Muscle layer of colon (tissue), 2 donors: Measurements from ENCODE around the gene GSS.

ENCODE experiments used
- H3K27ac ChIP-seq: one replicate; pipeline ENCODE4 v1.7.0; 2013; ENCODE audit warnings: low read depth, mild to moderate bottlenecking, low read length, moderate library complexity
- H3K27me3 ChIP-seq, 2 donors: one replicate each; pipeline ENCODE4 v1.7.0; 2013; ENCODE audit warnings: low read length in 2 of 2, mild to moderate bottlenecking in 2 of 2; ENCODE audit not compliant: insufficient read depth in 2 of 2, control insufficient read depth in 1 of 2
- H3K36me3 ChIP-seq: one replicate; pipeline ENCODE4 v1.7.0; 2013; ENCODE audit warnings: mild to moderate bottlenecking, low read length; ENCODE audit not compliant: insufficient read depth
- H3K4me1 ChIP-seq: one replicate; pipeline ENCODE4 v1.7.0; 2013; ENCODE audit warnings: mild to moderate bottlenecking, low read length; ENCODE audit not compliant: insufficient read depth
- H3K4me3 ChIP-seq, 2 donors: one replicate each; pipeline ENCODE4 v1.7.0; 2013; ENCODE audit warnings: low read length in 2 of 2, low read depth in 1 of 2, mild to moderate bottlenecking in 1 of 2, moderate library complexity in 1 of 2
- H3K9ac ChIP-seq: one replicate; pipeline ENCODE4 v1.7.0; 2013; ENCODE audit warnings: low read length
- H3K9me3 ChIP-seq: one replicate; pipeline ENCODE4 v1.7.0; 2013; ENCODE audit warnings: mild to moderate bottlenecking, low read length
- donor health status: abdominal sarcoma.
- donor health status: Adenocarcinoma of cecum.

GSS gene

DNA sequence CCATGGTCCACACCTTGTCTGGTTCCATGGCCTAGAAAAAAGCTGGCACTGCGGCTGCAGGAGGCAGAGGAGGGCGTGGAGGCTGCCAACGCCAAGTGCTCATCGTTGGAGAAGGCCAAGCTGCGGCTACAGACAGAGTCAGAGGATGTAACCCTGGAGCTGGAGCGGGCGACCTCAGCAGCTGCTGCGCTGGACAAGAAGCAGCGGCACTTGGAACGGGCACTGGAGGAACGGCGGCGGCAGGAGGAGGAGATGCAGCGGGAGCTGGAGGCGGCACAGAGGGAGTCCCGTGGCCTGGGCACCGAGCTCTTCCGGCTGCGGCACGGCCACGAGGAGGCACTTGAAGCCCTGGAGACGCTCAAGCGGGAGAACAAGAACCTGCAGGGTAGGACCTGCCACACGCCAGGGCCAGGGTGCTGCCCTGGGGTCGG, 43.4 kb upstream of the GSS start:
- Histone ChIP-seq H3K9ac (no peak overlapping the region), H3K36me3 (peaks cover 67% of the 10 kb centered on the region), H3K27ac (no peak overlapping the region)

GRCh38 chr20:34998331-34998950, 42.8 kb upstream of the GSS start:
- no peak overlapping the region for H3K4me3 ChIP-seq
- H3K27me3 ChIP-seq = no peaks in the 10 kb centered on the region
- no peaks in the 10 kb centered on the region for H3K9me3 ChIP-seq
- H3K36me3 ChIP-seq = peaks cover 67% of the 10 kb centered on the region
- no peak overlapping the region for H3K27ac ChIP-seq
- H3K4me1 ChIP-seq = peaks cover 6% of the 10 kb centered on the region
- H3K9ac ChIP-seq = no peak overlapping the region

More for the DNA sequence above, 43.4 kb upstream of the GSS start:
- no peaks in the 10 kb centered on the region for H3K9me3 ChIP-seq
- H3K4me3 ChIP-seq = no peak overlapping the region
- H3K27me3 ChIP-seq = no peaks in the 10 kb centered on the region
- H3K4me1 ChIP-seq = peaks cover 6% of the 10 kb centered on the region

DNA sequence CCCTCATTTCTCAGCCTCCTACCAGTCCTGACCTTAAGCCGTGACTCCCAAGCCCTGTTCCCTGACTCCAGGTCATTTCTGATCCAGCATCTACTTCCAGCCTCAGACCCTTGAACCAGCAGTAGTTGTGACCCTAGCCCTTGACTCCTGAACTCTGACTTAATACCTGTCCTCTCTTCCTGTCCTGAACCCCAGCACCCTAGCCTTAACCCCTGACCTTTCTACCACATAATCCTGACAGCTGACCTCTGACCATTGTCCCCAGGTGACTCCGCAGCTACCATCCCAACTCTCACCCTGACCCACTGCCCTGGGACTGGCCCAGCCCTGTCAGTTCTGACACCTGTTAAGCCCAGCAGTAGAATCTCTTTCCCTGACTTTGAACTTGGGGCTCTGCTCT, 42.2 kb upstream of the GSS start:
- Histone ChIP-seq H3K9ac (no peak overlapping the region), H3K27me3 (no peaks in the 10 kb centered on the region)

GRCh38 chr20:34997131-34997561, 41.5 kb upstream of the GSS start:
- H3K36me3 ChIP-seq = peaks cover 55% of the 10 kb centered on the region
- no peak overlapping the region for H3K27ac ChIP-seq
- H3K27me3 ChIP-seq = no peaks in the 10 kb centered on the region
- H3K4me1 ChIP-seq = peaks cover 6% of the 10 kb centered on the region
- no peak overlapping the region for H3K4me3 ChIP-seq
- no peaks in the 10 kb centered on the region for H3K9me3 ChIP-seq
- H3K9ac ChIP-seq = no peak overlapping the region

More for the DNA sequence above, 42.2 kb upstream of the GSS start:
- Histone ChIP-seq H3K9me3 (no peaks in the 10 kb centered on the region), H3K4me3 (no peak overlapping the region), H3K36me3 (peaks cover 60% of the 10 kb centered on the region), H3K4me1 (peaks cover 6% of the 10 kb centered on the region), H3K27ac (no peak overlapping the region)

DNA sequence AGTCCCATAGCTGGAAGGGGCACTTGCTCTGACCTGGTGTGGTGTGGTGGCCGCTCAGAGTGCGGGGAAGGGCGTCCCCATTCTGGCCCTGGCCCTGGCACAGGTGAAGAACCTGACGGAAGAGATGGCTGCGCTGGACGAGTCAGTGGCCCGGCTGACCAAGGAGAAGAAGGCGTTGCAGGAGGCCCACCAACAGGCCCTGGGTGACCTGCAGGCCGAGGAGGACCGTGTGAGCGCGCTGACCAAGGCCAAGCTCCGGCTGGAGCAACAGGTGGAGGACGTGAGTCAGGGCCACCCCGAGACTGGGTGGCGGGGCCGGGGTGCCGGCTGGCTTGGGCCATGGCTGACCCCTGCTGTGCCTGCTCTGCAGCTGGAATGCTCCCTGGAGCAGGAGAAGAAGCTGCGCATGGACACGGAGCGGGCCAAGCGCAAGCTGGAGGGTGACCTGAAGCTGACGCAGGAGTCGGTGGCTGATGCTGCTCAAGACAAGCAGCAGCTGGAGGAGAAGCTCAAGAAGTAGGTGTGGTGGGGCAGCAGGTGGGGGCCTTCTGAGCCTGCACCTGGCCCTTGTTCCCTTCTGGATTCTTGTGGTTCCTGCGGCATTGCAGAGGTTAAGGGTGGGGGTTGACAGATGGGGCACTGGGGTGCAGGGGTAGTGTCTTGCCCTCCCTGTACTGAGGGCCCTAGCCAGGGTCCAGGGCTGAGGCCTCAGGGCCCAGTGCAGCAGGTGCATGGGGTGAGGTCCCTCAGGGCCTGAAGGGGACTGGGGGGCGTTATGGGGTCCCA, 40.8 kb upstream of the GSS start:
- Histone ChIP-seq H3K9ac (no peak overlapping the region), H3K4me1 (peaks cover 6% of the 10 kb centered on the region)

GRCh38 chr20:34995696-34996095, 40.1 kb upstream of the GSS start:
- H3K27ac ChIP-seq = no peak overlapping the region
- H3K4me1 ChIP-seq = peaks cover 6% of the 10 kb centered on the region
- H3K27me3 ChIP-seq = no peaks in the 10 kb centered on the region
- no peaks in the 10 kb centered on the region for H3K9me3 ChIP-seq
- H3K36me3 ChIP-seq = peaks cover 47% of the 10 kb centered on the region
- no peak overlapping the region for H3K4me3 ChIP-seq
- no peak overlapping the region for H3K9ac ChIP-seq

More for the DNA sequence above, 40.8 kb upstream of the GSS start:
- Histone ChIP-seq H3K27me3 (no peaks in the 10 kb centered on the region), H3K27ac (no peak overlapping the region), H3K36me3 (peaks cover 48% of the 10 kb centered on the region), H3K4me3 (no peak overlapping the region), H3K9me3 (no peaks in the 10 kb centered on the region)

DNA sequence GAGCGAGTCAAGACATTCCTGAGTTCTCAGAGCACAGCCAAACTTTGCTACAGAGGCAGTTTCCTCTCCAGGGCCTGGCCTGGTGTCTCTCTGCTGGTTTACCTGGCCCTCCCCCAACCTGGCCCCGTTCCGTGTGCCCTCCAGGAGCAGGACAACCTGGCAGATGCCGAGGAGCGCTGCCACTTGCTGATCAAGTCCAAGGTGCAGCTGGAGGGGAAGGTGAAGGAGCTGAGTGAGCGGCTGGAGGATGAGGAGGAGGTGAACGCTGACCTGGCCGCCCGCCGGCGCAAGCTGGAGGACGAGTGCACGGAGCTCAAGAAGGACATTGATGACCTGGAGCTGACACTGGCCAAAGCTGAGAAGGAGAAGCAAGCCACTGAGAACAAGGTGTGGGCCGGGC, 39.6 kb upstream of the GSS start:
- no peak overlapping the region for H3K4me3 ChIP-seq
- H3K36me3 ChIP-seq = peaks cover 47% of the 10 kb centered on the region
- no peaks in the 10 kb centered on the region for H3K27me3 ChIP-seq
- H3K9me3 ChIP-seq = no peaks in the 10 kb centered on the region
- H3K27ac ChIP-seq = no peak overlapping the region
- H3K9ac ChIP-seq = no peak overlapping the region
- H3K4me1 ChIP-seq = peaks cover 6% of the 10 kb centered on the region

GRCh38 chr20:34994509-34995131, 39.0 kb upstream of the GSS start:
- H3K4me3 ChIP-seq = no peak overlapping the region
- no peak overlapping the region for H3K9ac ChIP-seq
- H3K4me1 ChIP-seq = peaks cover 6% of the 10 kb centered on the region
- no peak overlapping the region for H3K27ac ChIP-seq
- peaks cover 42% of the 10 kb centered on the region for H3K36me3 ChIP-seq
- H3K27me3 ChIP-seq = no peaks in the 10 kb centered on the region
- no peaks in the 10 kb centered on the region for H3K9me3 ChIP-seq

- peaks cover 6% of the 10 kb centered on the region for H3K4me1 ChIP-seq
- H3K9ac ChIP-seq = no peak overlapping the region
- no peak overlapping the region for H3K4me3 ChIP-seq
- no peaks in the 10 kb centered on the region for H3K27me3 ChIP-seq
- H3K27ac ChIP-seq = no peak overlapping the region
- H3K36me3 ChIP-seq = peaks cover 41% of the 10 kb centered on the region
- no peaks in the 10 kb centered on the region for H3K9me3 ChIP-seq
These were observed 38.4 kb upstream of the GSS start for GRCh38 chr20:34993941-34994508.

GRCh38 chr20:34992751-34993417, 37.3 kb upstream of the GSS start:
- H3K9me3 ChIP-seq = no peaks in the 10 kb centered on the region
- no peaks in the 10 kb centered on the region for H3K27me3 ChIP-seq
- no peak overlapping the region for H3K27ac ChIP-seq
- H3K9ac ChIP-seq = no peak overlapping the region
- H3K4me1 ChIP-seq = peaks cover 5% of the 10 kb centered on the region
- no peak overlapping the region for H3K4me3 ChIP-seq
- H3K36me3 ChIP-seq = peaks cover 29% of the 10 kb centered on the region

DNA sequence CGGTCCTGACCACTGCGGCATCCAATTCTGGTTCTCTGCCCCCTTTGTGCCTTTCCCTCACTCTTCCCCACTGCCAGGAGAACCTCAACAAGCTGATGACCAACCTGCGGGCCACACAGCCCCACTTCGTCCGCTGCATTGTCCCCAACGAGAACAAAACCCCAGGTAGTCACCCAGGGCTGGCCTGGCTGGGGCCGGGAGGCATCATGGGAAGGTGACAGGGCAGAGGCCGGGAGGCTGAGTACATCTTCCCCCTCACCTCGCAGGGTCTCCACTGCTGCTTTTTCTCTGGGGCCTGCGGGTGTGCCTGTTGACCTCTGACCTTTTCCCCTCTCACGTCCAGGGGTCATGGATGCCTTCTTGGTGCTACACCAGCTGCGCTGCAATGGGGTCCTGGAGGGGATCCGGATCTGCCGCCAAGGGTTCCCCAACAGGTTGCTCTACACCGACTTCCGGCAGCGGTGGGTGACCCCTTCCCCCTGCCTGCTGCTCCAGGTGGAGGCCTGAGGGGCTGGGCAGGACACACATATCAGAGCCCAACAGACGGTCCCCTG, 35.1 kb upstream of the GSS start:
- Histone ChIP-seq H3K4me3 (no peak overlapping the region), H3K27ac (no peak overlapping the region), H3K27me3 (no peaks in the 10 kb centered on the region), H3K9me3 (no peaks in the 10 kb centered on the region), H3K9ac (no peak overlapping the region), H3K4me1 (no peaks in the 10 kb centered on the region), H3K36me3 (peaks cover 21% of the 10 kb centered on the region)
